NOMO-1 treated with DMSO at 0.1 percent for 48 hours (cell line): ENCODE results near the gene TTF2.
"Not testable (repeated sequence)": the region's sequence is repeated elsewhere in the genome, so short reads cannot be mapped to it uniquely, and the experiment has no call there.

ENCODE experiments used
- DNase-seq: peaks from one replicate; lab custom pipeline; 2025; ENCODE audit not compliant: unreplicated experiment; lab: John Stamatoyannopoulos, UW

TTF2 gene

GRCh38 chr1:117147856-117148588 is 87.9 kb downstream of the TTF2 start:
- DNase-seq, result no peak

GRCh38 chr1:117150316-117150715 is 90.2 kb downstream of the TTF2 start:
- no peak for DNase-seq

- DNase-seq, result not testable (repeated sequence)
Observed at GRCh38 chr1:117151305-117151704, 91.2 kb downstream of the TTF2 start.
